HUDEP-2 (cell line): ENCODE measurements around the gene FOXO3.

Source experiments
- DNase-seq, 76 experiments: peaks; one replicate each; lab custom pipeline; 2025; ENCODE audit not compliant: unreplicated experiment in 76 of 76; lab: John Stamatoyannopoulos, UW

Gene FOXO3

DNA sequence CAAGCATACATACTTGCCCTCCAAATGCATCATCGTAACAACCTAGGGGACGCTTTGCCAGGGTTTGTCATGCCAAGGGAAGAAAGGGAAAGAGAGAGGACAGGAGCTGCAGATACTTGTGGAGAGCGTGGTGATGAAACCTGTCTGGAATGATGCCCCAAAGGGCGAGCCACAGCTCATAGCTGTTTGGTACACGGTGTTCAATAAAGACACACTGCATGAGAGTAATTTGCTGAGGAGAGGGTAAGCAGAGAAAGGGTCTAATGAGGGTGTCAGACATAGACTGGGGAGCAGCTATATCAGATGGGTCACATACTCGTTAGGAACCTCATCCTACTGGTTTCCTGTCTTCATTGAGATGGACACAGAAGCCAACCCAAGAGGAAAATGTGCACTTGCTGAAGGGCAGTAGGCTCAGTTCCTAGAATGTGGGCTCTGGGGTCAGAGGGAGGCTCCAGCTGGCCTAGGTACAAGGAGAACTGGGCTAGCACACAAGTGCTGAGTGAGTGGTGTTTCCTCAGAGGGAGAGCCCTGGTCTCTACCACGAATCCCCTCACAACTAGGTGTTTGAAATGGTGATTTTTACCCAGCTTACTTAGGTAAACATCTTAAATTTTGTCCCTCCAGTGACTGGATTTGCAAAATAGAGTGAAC is 5.2 kb upstream of the FOXO3 start:
- DNase-seq, result no peak

DNA sequence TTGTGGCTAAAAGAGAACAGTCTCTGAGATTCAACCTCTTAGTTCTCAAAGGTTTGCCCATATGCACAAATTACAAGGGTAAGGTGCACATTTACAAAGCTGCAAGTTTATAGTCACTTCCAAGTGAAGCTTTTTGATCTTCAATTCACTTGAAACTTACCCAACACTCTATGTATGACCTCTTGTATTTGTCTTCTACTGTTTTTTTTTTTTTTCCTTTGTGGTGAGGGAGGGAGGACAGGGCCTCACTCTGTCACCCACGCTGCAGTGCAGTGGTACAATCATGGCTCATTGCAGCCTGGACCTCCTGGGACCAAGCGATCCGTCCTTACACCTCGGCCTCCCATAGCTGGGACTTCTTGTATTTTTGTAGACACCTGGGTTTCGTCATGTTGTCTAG is 4.5 kb upstream of the FOXO3 start:
- DNase-seq, result no peak

DNA sequence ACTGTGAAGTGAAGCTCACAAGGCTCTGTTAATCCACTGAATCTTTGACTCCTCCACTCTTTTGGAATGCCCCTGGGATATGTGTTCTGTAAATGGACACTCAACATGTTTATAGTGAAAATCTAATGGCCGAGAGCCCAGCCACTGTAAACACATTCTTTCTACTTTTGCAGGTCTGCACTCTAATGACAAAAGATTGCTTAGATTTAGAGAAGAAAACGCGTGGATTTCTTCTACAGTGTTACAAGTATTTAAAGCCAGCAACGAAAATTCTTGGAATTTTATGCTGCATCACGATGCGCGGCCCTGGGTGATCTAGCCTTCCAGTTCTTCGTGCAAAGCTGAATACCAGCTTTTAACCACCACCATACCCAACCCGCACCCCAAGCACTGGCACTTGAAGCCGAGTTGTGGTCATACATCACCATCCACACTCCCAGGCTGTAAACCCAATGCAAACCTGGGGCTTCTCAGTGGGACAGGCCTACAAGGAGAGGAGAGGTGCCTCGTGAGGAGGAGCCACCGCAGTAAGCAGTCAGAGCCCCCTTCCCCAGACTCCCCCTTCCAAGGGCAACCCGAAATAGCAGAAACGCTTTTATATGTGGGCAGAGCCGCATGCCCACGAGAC is 3.7 kb upstream of the FOXO3 start:
- DNase-seq, result peak in 3 of 76 experiments; percentile 36 to 56 (median 45)

DNA sequence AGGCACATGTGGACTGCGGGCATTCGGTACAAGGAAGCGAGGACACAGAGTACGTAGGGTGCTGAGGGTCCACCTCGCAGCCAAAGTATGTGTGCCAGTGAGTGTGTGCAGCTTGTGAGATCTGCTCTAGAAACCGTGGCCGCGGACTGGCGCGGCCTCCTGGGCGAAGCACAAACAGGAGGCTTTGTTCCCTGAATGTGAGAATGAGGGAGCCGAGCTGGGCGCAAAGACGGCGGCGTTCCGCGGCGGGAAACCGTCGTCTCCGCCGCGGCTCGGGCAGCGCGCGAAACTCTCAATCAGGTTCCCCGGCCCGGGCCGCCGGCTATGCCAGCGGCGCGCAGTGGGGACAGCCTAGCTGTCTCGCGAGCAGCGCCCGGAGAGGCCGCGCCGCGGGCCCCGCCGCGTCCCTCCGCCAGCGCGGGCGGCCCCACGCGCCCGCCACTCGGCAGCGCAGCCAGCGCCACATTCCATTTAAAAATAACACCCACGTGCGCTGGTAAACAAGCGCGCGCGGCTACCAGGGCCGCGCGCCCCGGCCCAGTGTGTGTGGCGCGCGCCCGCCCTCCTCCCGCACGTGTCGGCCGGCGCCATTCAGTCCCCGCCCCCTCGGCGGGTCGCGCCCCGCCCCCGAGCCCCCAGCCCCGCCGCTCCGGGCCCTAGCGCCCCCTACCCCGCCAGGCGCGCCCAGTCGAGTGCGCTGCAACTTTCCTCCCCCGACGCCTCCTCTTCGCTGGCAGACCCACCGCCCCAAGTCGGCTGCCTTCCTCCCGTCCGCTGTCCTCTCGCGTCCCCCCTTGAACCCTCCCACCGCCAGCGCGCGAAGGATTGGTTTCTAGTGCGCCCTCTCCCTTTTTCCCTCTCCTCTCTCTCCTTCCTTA is 3.0 kb upstream of the FOXO3 start:
- peak in 67 of 76 experiments; percentile 28 to 91 (median 73) for DNase-seq

DNA sequence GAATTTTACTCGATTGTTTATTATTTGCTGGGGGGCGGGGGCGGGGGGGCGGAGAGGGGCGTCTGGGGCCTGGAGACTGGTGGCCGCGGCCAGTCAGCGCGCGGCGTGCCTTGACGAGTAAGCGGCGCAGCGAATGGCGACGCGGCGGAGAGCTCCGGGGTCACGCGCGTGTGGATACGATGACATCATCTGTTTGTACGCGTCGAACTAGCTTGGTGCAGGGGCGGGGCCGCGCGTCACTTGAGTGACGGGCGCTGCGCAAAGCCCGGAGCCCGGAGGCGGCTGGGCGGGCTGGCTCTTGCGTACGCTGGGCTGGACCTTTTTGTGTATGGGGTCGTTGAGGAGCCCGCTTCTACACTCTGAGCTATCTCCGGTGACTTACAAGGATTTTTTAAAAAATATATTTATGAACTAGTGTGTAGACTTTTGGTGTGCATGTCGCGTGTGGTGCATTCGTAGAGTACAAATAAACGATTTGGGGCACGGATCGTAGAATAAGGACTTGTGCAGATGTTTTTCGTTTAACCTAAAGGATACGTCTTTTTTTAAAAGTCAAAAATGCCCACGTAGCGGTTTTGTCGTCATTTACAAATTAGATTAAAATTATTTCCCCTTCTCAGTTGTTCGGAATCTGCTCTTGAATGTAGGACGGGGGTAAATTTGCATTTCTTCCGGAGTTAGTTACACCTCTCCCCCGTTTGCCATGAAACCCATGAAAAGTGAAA is 2.2 kb upstream of the FOXO3 start:
- DNase-seq, result peak; percentile 66 to 99 (median 98)

DNA sequence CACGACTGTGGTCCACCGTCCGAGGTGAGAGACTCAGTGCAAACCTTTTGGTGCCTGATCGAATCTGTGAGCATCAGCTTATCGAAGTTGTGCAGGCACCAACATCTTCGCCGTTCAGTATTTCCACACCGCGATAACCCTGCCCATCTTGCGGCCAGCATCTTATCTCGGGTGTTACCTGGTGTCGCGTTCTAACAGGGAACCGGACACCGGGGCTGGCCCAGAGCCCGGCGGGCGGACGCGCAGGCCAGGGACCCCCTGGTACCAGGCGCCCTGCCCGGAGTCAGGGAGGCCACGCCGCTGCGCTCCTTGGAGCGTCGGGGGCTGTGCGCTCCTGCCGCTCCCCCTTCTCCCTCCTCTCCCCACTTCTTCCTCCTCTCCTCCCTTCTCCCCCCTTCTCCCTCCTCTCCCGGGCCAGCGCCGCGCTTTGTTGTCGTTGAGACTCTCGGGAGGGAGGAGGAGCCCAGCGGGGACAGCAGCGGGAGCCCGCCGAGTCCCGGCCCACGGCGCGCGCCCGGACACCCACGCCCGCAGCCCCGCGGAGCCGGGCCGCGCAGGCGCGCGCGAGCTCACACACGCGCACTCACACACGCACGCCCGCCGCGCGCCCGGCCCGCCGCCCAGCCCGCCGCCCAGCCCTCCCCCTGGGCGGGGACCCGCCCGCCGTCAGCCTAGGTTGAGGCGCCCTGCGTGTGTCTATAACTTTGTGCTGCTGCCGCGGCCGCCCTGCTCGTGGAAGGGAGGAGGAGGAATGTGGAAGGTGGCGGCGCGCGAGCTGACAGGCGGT is 1.4 kb upstream of the FOXO3 start:
- peak; percentile 40 to 98 (median 86) for DNase-seq

DNA sequence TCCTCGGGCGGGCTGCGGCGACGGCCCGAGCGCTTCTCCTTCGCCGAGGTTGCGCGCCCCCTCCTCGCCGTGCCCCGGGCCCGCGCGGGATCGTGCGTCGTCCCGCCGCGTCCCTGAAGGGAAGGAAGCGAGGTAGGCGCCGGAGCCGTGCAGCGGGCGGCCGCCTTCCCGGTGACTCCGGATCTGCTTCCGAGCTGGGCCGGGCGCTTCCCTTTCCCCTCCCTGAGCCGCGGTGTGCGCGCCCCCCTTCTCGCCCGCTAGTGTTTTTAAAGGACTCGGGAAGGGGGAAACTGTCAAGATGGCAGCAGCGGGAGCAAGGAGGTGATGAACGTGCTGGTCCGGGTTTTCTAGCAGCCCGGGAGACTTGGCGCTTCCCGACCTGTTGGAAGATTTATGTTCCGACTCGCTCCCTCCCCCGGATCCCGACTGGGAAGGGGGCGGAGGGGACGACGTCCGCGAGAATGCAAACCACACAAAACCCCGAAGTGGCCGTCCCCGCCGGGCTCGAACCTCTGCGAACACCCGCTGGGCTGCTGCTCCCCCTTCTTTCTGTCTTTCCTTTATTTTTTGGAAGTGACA is 744 bp upstream of the FOXO3 start:
- peak in 21 of 76 experiments; percentile 18 to 75 (median 52) for DNase-seq

DNA sequence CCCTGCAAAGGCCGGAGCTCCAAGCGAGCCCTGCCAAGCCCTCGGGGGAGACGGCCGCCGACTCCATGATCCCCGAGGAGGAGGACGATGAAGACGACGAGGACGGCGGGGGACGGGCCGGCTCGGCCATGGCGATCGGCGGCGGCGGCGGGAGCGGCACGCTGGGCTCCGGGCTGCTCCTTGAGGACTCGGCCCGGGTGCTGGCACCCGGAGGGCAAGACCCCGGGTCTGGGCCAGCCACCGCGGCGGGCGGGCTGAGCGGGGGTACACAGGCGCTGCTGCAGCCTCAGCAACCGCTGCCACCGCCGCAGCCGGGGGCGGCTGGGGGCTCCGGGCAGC is 561 bp downstream of the FOXO3 start:
- peak in 3 of 76 experiments; percentile 51 to 66 (median 52) for DNase-seq

DNA sequence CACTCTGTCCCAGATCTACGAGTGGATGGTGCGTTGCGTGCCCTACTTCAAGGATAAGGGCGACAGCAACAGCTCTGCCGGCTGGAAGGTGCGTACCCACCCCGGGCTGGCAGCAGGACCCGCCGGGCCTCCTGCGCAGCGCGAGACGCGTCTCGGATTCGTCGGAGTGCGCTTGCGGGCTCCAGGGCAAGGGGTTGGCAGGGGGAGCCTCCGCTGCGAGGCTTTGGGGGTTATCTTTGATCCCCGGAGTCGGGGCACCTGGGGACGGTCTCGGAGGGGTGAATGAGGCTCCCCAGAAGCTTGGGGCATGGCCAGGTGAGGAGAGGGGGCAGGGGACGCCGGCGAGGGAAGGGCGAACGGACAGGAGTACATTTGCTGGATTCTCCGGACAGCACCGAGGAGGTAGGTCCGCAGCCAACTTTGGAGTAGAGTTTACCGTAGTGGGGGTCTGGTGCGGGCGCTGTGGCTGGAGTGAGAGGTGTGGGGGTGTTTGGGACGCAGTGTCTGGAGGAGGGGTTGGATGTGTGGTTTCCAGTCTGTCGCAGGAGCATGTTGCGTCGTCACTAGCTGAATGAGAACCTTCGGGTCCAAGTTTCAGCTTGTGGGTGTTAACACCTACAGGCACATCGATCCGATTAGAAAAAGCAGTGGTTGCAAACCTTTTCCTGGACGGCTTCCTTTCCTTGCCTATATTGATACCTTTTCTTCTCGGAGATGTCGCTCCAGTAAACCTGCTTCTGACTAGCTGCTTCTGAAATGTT is 1.2 kb downstream of the FOXO3 start:
- DNase-seq, result peak in 31 of 76 experiments; percentile 10 to 74 (median 45)

DNA sequence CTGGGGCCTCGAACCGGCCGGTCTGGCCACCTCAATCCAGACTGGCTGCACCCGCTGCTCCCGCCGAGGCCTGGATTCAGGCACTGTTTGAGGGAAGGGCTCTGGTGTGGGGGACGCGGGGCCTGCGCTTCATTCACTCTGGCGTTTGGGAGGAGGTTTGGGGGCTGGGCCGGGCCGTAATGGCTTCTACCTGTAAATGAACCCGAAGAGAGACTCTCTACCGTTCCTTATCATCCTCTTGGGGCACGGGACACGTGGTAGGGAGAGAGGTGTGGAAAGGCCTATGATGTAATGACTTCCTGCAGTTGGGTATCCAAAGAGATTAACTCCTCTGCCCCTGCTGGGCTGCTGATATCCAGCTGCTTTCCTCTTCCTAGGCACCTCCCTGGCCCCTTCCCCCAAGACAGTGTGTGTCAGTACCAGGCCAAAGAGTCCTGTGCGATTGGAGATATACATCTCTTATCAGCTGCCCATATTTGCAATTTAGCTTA is 1.8 kb downstream of the FOXO3 start:
- DNase-seq, result peak; percentile 40 to 90 (median 73)

DNA sequence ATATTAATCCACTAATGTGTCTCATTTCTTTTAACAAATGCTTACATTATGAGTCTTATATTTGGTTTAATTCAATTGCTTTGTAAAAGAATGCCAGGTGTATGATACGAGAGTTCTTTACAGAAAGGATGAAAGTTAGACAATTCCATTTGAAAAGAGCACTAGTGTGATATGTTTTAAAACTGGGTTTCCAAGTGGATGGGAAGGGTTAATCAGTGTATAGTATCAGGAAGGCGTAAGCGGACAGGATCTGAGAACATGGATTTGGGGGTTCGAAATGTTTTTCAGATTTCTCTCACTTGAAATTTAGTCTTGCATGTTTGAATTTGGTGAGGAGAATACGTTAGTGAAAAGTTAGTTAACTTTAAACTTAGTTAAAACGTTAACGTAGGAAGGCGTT is 2.6 kb downstream of the FOXO3 start:
- no peak for DNase-seq

DNA sequence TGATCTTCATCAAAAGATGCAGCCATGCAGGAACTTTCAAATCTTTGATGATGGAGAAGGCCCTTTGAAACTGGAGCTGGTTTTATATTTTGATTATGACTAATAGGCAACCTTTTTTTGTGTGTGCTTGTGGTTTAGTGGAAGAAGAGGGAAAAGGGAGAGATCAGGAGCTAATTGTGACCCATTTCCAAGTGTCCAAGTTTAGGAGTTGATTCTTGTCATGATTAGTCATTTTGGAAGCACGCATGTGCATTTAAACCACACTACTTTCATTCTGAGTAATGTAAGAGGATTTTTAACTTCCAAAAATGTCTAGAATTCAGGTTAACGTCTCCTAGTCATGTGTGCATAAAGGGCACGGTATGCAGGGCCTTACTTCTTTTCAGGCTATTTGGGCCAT is 3.5 kb downstream of the FOXO3 start:
- DNase-seq, result no peak

DNA sequence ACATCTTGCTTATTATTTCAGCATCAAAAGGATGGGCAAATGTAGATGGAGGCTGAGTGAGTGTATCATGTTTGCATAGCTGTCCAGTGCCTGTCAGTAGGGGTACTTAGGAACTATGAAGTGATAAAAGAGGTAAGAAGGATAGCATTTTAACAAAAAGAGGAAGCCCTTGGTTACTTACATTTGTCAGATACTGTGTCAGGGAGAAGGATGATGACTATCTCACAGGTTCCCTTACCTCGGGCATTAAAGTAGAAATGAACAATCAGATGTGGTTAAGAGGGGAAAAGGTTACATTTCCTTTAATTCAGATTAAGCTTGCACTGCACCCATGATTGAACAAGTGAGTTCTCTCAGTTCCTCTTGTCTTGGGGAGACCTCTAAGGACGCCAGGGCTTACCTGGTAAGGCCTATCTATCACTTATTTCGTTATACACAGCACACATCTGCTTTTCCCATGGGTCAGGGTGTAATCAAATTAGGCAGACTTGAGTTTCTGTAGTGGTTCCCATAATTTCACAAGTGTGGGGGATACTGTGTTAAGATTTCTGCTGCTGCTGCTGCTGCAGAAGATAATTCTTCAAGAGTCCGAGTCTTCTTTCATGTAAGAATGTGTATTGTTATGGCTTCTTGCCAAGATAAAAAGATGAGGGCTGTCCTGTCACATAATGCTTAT is 4.5 kb downstream of the FOXO3 start:
- DNase-seq, result peak in 29 of 76 experiments; percentile 13 to 72 (median 40)

DNA sequence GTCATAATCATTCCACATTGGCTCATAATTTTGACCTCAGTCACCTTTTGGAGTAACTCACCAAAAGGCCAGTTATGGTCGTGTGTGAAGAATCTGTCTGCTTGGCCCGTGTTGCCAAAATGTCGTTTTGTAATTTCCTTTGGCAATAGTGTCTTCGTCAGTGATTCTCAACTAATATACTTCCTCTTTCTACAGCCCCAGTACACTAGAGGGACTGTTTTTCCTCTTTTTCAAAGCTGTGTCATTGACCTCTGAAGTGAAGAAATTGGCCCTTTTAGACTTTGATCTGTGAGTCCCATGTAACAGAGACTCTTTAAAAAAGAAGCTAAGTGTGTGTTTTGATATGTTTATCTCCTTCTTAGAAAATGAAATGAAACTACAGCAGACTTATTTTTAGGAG is 5.2 kb downstream of the FOXO3 start:
- peak in 29 of 76 experiments; percentile 22 to 68 (median 45) for DNase-seq

DNA sequence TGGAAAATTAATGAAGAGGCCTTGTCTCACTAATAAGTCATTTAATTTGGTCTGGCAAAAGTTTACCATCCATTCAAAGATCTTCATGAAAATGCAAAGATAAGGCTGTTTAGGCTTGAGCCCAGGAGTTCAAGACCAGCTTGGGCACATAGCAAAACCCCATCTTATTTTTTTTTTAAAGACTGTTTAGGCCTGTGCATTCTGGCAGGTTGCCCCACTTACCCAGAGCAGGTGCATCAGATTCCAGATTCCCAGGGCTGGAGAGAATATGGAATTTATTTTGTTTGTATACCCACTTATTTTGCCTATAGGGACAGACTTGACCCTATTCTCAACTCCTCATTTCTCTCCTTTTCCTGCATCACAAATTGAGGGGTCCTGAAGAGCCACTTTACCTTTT is 5.7 kb downstream of the FOXO3 start:
- DNase-seq, result no peak

DNA sequence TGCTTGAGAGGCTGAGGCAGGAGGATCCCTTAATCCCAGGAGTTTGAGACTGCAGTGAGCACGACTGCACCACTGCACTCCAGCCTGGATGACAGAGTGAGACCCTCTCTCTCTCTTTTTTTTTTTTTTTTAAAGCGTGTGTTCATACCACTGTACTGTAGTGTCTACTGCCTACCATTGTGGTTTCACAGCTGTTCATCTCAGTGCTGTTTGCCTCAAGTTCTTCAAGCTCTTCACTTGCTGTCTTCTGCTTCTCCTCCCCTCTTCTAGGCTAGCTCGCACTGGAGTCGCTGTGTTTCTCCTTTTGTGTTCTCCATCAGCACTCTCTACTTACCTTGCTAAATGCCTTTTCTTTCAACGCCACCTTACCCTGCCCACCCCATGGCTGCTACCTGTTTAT is 7.4 kb downstream of the FOXO3 start:
- no peak for DNase-seq

DNA sequence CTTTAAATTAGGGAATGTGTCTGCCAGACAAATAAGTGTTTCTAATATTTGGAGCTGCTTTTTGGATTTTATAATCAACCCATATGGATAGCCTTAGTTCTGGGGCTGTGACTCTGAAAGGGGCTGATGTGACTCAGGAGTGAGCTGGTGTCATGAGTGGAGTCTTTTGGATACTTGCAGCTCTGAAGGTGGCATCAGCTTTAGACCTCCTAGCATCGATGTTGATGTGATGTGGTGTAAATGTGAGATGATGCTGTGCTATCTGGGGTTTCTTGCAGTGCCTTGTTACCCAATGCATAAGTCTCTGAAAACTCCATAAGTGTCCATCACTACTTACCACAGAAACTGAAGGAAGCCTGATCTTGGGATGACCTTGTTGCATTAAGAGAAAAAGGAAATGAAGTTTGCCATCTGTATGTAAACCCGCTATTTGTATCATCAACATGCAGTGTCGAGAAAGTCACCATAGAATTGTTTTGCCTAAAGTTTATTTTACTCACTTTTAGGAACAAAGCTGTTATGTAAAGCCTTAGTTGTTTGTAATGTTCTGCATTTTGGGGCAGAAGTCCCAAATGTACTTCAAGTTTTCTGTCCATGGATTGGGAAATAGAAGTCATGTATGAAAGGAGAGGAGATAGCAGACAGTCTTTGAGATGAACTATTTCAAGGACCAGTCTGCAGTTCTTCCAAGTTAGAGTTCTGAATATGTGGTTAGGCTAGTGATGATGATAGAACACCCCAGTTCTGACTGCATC is 8.0 kb downstream of the FOXO3 start:
- DNase-seq, result no peak

DNA sequence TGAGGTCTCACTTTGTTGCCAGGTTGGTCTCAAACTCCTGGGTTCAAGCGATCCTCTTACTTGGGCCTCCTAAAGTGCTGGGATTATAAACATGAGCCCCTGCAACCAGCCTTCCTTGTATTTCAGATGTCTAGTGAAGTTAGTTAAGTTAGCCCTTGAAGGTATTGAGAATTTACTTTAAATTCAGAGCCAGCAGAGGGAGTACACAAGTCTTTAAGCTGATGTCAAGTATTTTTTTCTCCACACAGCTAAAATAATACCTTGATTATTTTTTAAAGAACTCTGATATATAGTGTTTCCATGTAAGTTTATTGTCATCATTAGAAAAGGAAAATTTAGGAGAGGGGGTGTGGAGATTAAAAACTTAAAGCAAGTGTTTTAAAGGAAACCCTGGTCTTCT is 9.8 kb downstream of the FOXO3 start:
- peak in 1 of 76 experiments; percentile 23 for DNase-seq
